HCT116 (cell line): ENCODE data around the gene TUBB4A. TPM values are rescaled to one million over a fixed set of nuclear protein-coding genes. Genes with fewer than 3 reads are reported as not detected.

Experiments
- ATAC-seq: fragments of 200-7000 bp; cut with Tn5 transposase; 2 replicates; pipeline ENCODE4 v1.9.1; 2020; ENCODE audit warnings: mild to moderate bottlenecking, moderate library complexity
- BruUV-seq: library from RNA; stranded (reverse); fragments of 400-500 nt; replicated peaks from 2 replicates; lab custom pipeline; 2021; lab: Mats Ljungman, UMichigan
- CTCF ChIA-PET: fragments of 300-600 bp; sonication (Branson Sonifier 250); formaldehyde crosslinking; loops from one replicate; lab custom pipeline; 2021; ENCODE audit warnings: antibody characterized with exemption; lab: Charles Lee
- POLR2A ChIA-PET: fragments of 300-600, 350-600 bp; sonication (Branson Sonifier 250); formaldehyde crosslinking; loops from one replicate; lab custom pipeline; 2021; ENCODE audit warnings: antibody characterized with exemption; lab: Charles Lee
- RAD21 ChIA-PET, 2 experiments: fragments of 300-600 bp; sonication (Branson Sonifier 250); formaldehyde crosslinking; loops; one replicate each; lab custom pipeline; 2023; ENCODE audit warnings: low total read pairs in 2 of 2; ENCODE audit not compliant: uncharacterized antibody in 2 of 2, unreplicated experiment in 2 of 2, low non-redundant PET in 1 of 2; lab: Charles Lee
- DNase-seq: peaks from one replicate; pipeline ENCODE4 v3.0.0-alpha.2; 2010; ENCODE audit warnings: low read depth, low spot score
- H2AFZ ChIP-seq: fragments of 200-600 bp; shearing (Covaris generic), sonication (generic); 2 replicates; pipeline ENCODE4 v1.6.1; 2017; ENCODE audit warnings: low read depth, mixed run types, mixed read lengths, antibody characterized with exemption, low read length; ENCODE audit not compliant: poor library complexity, severe bottlenecking
- H3K27ac ChIP-seq: 2 replicates; pipeline ENCODE4 v1.5.1; 2012; ENCODE audit warnings: low read depth, low read length
- H3K27me3 ChIP-seq: fragments of 200-600 bp; sonication (generic); 2 replicates; pipeline ENCODE4 v1.6.1; 2016; ENCODE audit warnings: mixed run types, low read length, mixed read lengths; ENCODE audit not compliant: insufficient read depth
- H3K36me3 ChIP-seq, 2 experiments: fragments of 200-500 bp in 1 of 2; fragments of 200-600 bp in 1 of 2; sonication (Bioruptor generic) in 1 of 2; sonication (generic) in 1 of 2; 2 replicates each; pipeline versions ENCODE4 v1.5.1 to v1.6.1; 2014 to 2016; ENCODE audit warnings: low read length in 2 of 2, inconsistent platforms in 1 of 2, mixed read lengths in 1 of 2, mixed run types in 1 of 2; ENCODE audit not compliant: insufficient read depth in 2 of 2, control insufficient read depth in 1 of 2
- H3K4me1 ChIP-seq, 2 experiments: fragments of 200-600 bp in 1 of 2; sonication (generic) in 1 of 2; 2 replicates each; pipeline versions ENCODE4 v1.5.1 to v1.6.1; 2012 to 2017; ENCODE audit warnings: low read length in 2 of 2, inconsistent platforms in 1 of 2, mild to moderate bottlenecking in 1 of 2, mixed read lengths in 1 of 2, mixed run types in 1 of 2, moderate library complexity in 1 of 2; ENCODE audit not compliant: insufficient read depth in 2 of 2, control insufficient read depth in 1 of 2
- H3K4me2 ChIP-seq: fragments of 200-600 bp; sonication (generic); 2 replicates; pipeline ENCODE4 v1.6.1; 2017; ENCODE audit warnings: mixed run types, low read length, mixed read lengths
- H3K4me3 ChIP-seq, 2 experiments: fragments of 200-600 bp in 1 of 2; sonication (generic) in 1 of 2; replicated peaks in 1 of 2; 2 replicates each; pipeline ENCODE4 v1.5.1; 2011 to 2016; ENCODE audit warnings: low read length in 2 of 2, control low read depth in 1 of 2, low read depth in 1 of 2, mild to moderate bottlenecking in 1 of 2, mixed read lengths in 1 of 2, mixed run types in 1 of 2
- H3K79me2 ChIP-seq: fragments of 200-600 bp; sonication (generic); 2 replicates; pipeline ENCODE4 v1.6.1; 2017; ENCODE audit warnings: mild to moderate bottlenecking, mixed run types, low read length, moderate library complexity, mixed read lengths; ENCODE audit not compliant: insufficient read depth
- H3K9ac ChIP-seq: fragments of 200-600 bp; sonication (generic); 2 replicates; pipeline ENCODE4 v1.6.1; 2016; ENCODE audit warnings: low read length, mixed read lengths
- H3K9me2 ChIP-seq: fragments of 200-600 bp; sonication (generic), shearing (Covaris generic); 2 replicates; pipeline ENCODE4 v1.6.1; 2017; ENCODE audit warnings: mixed run types, mild to moderate bottlenecking, moderate library complexity; ENCODE audit not compliant: insufficient read depth
- H3K9me3 ChIP-seq, 2 experiments: fragments of 200-500 bp in 1 of 2; fragments of 200-600 bp in 1 of 2; sonication (Bioruptor generic) in 1 of 2; sonication (generic) in 1 of 2; 2 replicates each; pipeline ENCODE4 v1.6.1; 2014 to 2017; ENCODE audit warnings: low read length in 2 of 2, mixed read lengths in 2 of 2, inconsistent platforms in 1 of 2, low read depth in 1 of 2, mild to moderate bottlenecking in 1 of 2, mixed run types in 1 of 2, moderate library complexity in 1 of 2; ENCODE audit not compliant: control insufficient read depth in 1 of 2, insufficient read depth in 1 of 2
- H4K20me1 ChIP-seq: fragments of 200-600 bp; sonication (generic), shearing (Covaris generic); 2 replicates; pipeline ENCODE4 v1.6.1; 2017; ENCODE audit warnings: mixed run types, mild to moderate bottlenecking, moderate library complexity; ENCODE audit not compliant: insufficient read depth
- CBX3 ChIP-seq: IDR thresholded peaks from 2 replicates; pipeline ENCODE4 v1.6.1; 2012; ENCODE audit warnings: low read depth
- CEBPB ChIP-seq: IDR thresholded peaks from 2 replicates; pipeline ENCODE4 v1.6.1; 2012; ENCODE audit warnings: low read depth
- ELF1 ChIP-seq: IDR thresholded peaks from 2 replicates; pipeline ENCODE4 v1.6.1; 2012; ENCODE audit warnings: low read depth, borderline replicate concordance
- EZH2 ChIP-seq: fragments of 200-600 bp; sonication (generic); IDR thresholded peaks from 2 replicates; pipeline ENCODE4 v1.6.1; 2017; ENCODE audit warnings: antibody characterized with exemption, mixed run types
- FOSL1 ChIP-seq: IDR thresholded peaks from 2 replicates; pipeline ENCODE4 v1.6.1; 2012; ENCODE audit warnings: low read depth
- TCF7L2 ChIP-seq: IDR thresholded peaks from 2 replicates; pipeline ENCODE4 v1.7.0; 2011; ENCODE audit warnings: borderline replicate concordance, inconsistent platforms; ENCODE audit not compliant: insufficient read depth, insufficient read length; ENCODE audit errors: extremely low read depth
- YY1 ChIP-seq: IDR thresholded peaks from 2 replicates; pipeline ENCODE4 v1.6.1; 2011; ENCODE audit warnings: low read length, low read depth, moderate library complexity, mild to moderate bottlenecking; ENCODE audit not compliant: insufficient replicate concordance; ENCODE audit errors: extremely low read depth
- intact Hi-C: fragments of 100-400 bp; cut with micrococcal nuclease; formaldehyde crosslinking; loops from 2 replicates; pipeline ENCODE4 v1.10.0; 2022
- total RNA-seq: library from RNA; stranded (reverse); gene quantifications from one replicate; pipeline ENCODE4 v1.2.1, GENCODE V29; 2021; ENCODE audit not compliant: unreplicated experiment
- TF ChIP-seq, protein P1 (sequence below): IDR thresholded peaks from 2 replicates; pipeline ENCODE4 v1.6.1; 2012
- TF ChIP-seq, protein P2 (sequence below): IDR thresholded peaks from 2 replicates; pipeline ENCODE4 v1.6.1; 2012
- TF ChIP-seq, protein P3 (sequence below): IDR thresholded peaks from 2 replicates; pipeline ENCODE4 v1.6.1; 2011; ENCODE audit warnings: mild to moderate bottlenecking, low read length, moderate library complexity; ENCODE audit not compliant: insufficient replicate concordance; ENCODE audit errors: extremely low read depth

TUBB4A gene
- total RNA-seq, 1 experiment from 2014 or later, result 32.5 TPM

DNA sequence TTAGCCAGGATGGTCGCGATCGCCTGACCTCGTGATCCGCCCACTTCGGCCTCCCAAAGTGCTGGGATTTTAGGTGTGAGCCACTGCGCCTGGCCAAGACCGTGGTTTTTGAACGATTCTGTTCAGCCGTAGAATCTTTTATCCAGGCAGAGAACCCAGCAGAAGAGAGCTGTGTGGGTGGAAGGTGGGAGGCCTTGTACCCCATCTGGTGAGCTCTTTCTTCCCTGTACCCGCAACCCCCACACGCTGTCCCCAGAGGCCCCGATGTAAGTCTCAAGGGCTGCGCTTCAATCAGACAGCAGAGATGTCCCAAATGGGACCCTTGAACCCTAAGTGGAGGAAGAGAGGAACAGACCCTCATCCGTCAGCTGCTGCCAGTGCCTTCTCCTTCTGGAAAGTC, 46.2 kb downstream of the TUBB4A start:
- Histone ChIP-seq H3K9me2 (no peaks in the 10 kb centered on the region), H3K9me3 (peaks cover 0 to 13% of the 10 kb centered on the region in 2 experiments; a peak in 2 of 4 replicates), H2AFZ (no peak overlapping the region), H3K4me2 (no peak overlapping the region), H3K36me3 (peaks cover 6 to 22% of the 10 kb centered on the region in 2 experiments; a peak in 3 of 4 replicates), H3K27me3 (no peaks in the 10 kb centered on the region), H3K4me3 (no peak overlapping the region), H3K4me1 (peaks cover 13 to 30% of the 10 kb centered on the region in 2 experiments), H4K20me1 (no peaks in the 10 kb centered on the region), H3K79me2 (0 out of 2 replicates have a peak, but pooled peaks cover 3% of the 10 kb centered on the region), H3K9ac (no peak overlapping the region), H3K27ac (no peak overlapping the region)
- no TSS peak for BruUV-seq
- TF ChIP-seq, protein P1, sequence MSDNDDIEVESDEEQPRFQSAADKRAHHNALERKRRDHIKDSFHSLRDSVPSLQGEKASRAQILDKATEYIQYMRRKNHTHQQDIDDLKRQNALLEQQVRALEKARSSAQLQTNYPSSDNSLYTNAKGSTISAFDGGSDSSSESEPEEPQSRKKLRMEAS, result no peak
- TF ChIP-seq CEBPB (no peak), FOSL1 (no peak), TCF7L2 (no peak), EZH2 (no peak), ELF1 (no peak), YY1 (no peak), CBX3 (no peak)
- TF ChIP-seq, protein P2, sequence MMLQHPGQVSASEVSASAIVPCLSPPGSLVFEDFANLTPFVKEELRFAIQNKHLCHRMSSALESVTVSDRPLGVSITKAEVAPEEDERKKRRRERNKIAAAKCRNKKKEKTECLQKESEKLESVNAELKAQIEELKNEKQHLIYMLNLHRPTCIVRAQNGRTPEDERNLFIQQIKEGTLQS, result no peak
- TF ChIP-seq, protein P3, sequence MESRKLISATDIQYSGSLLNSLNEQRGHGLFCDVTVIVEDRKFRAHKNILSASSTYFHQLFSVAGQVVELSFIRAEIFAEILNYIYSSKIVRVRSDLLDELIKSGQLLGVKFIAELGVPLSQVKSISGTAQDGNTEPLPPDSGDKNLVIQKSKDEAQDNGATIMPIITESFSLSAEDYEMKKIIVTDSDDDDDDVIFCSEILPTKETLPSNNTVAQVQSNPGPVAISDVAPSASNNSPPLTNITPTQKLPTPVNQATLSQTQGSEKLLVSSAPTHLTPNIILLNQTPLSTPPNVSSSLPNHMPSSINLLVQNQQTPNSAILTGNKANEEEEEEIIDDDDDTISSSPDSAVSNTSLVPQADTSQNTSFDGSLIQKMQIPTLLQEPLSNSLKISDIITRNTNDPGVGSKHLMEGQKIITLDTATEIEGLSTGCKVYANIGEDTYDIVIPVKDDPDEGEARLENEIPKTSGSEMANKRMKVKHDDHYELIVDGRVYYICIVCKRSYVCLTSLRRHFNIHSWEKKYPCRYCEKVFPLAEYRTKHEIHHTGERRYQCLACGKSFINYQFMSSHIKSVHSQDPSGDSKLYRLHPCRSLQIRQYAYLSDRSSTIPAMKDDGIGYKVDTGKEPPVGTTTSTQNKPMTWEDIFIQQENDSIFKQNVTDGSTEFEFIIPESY, result no peak
- ChIA-PET POLR2A (no interaction called here), CTCF (no interaction called here), RAD21 (no interaction called here)
- intact Hi-C loops, result no loop called here
- DNase-seq (no peak), ATAC-seq (no peak)
